ENCODE data around the gene CREB3L4. TPM values are rescaled to one million over a fixed set of nuclear protein-coding genes. Genes with fewer than 3 reads are reported as not detected.

CREB3L4 gene
- total RNA-seq, 2 donors from 2014 or later = 15.6 to 23.9 TPM

DNA sequence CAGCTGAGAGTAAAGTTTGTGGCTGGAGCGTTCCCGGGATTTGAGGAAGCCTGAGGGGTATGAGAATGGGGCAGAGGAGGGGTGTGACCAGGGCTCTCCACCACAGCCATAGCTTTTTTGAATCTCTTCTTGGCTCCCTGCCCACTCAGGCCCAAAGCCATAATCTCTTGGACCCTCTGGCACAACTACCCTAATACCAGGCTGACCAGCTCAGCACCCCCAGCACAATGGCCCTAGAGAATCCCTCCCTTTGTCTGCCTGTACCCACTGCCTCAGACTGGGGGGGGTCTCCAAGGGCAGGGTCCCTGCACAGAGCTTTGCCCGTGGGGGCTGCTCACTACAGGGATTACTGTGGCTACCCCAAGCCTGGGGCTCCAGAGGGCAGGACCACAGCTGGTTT is 28.7 kb upstream of the CREB3L4 start:
- Mint-ChIP-seq H3K27ac (no peak overlapping the region), H3K36me3 (ENCODE audit: low read depth) (peaks cover 74% of the 10 kb centered on the region), H3K27me3 (ENCODE audit: insufficient read depth) (no peaks in the 10 kb centered on the region), H3K9me3 (no peaks in the 10 kb centered on the region), H3K4me1 (no peaks in the 10 kb centered on the region), H3K4me3 (no peak overlapping the region)
- Histone ChIP-seq H3K4me3 (ENCODE audit: low read length) (no peak overlapping the region), H3K27me3 (ENCODE audit: control insufficient read depth, insufficient read depth, low read length, poor library complexity, severe bottlenecking) (no peaks in the 10 kb centered on the region), H3K4me1 (ENCODE audit: control insufficient read depth, insufficient read depth, low read length) (no peaks in the 10 kb centered on the region), H3K27ac (ENCODE audit: low read depth, low read length) (no peak overlapping the region), H3K9me3 (ENCODE audit: control insufficient read depth, low read length) (no peaks in the 10 kb centered on the region), H3K36me3 (ENCODE audit: control insufficient read depth, insufficient read depth, low read length) (peaks cover 50% of the 10 kb centered on the region), H3K9ac (ENCODE audit: extremely low read depth, low read length, poor library complexity, severe bottlenecking) (no peak overlapping the region)
- 97 to 100% methylated on average over 3 of the region's 3 CpGs for WGBS, 2 experiments (ENCODE audit: insufficient coverage in 1 of 2, insufficient read length in 1 of 2)
- TF ChIP-seq, protein P1, sequence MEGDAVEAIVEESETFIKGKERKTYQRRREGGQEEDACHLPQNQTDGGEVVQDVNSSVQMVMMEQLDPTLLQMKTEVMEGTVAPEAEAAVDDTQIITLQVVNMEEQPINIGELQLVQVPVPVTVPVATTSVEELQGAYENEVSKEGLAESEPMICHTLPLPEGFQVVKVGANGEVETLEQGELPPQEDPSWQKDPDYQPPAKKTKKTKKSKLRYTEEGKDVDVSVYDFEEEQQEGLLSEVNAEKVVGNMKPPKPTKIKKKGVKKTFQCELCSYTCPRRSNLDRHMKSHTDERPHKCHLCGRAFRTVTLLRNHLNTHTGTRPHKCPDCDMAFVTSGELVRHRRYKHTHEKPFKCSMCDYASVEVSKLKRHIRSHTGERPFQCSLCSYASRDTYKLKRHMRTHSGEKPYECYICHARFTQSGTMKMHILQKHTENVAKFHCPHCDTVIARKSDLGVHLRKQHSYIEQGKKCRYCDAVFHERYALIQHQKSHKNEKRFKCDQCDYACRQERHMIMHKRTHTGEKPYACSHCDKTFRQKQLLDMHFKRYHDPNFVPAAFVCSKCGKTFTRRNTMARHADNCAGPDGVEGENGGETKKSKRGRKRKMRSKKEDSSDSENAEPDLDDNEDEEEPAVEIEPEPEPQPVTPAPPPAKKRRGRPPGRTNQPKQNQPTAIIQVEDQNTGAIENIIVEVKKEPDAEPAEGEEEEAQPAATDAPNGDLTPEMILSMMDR (conservative IDR thresholded peaks at IDR 0.05) = no peak
- no peak for DNase-seq

DNA sequence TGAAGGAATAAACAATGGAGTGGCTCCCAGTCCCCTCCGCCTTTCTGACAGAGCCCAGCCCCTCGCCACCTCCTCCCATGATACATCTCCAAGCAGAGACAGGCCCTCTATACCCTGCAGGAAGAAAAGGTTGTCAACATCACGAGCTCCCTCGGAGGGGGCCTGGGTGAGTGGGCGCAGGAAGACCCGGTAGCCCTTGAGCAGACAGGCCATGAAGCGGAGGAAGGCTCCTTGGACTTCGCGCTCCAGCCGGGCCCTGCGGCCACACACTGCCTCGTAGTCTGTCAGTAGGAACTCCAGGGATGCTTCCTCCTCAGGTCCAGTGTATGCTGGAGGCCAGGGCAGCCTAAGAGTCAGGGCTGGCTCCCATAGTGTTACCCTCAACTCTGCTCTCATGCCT is 28.2 kb upstream of the CREB3L4 start:
- H3K9ac ChIP-seq (ENCODE audit: extremely low read depth, low read length, poor library complexity, severe bottlenecking) = no peak overlapping the region
- no peak overlapping the region for H3K4me3 ChIP-seq (ENCODE audit: low read length)
- whole genome bisulfite sequencing, 2 experiments (ENCODE audit: insufficient coverage in 1 of 2, insufficient read length in 1 of 2) = 97% methylated on average over 12 of the region's 12 CpGs
- Mint-ChIP-seq H3K4me1 (no peaks in the 10 kb centered on the region), H3K27me3 (ENCODE audit: insufficient read depth) (no peaks in the 10 kb centered on the region), H3K4me3 (no peak overlapping the region), H3K36me3 (ENCODE audit: low read depth) (peaks cover 69% of the 10 kb centered on the region), H3K9me3 (no peaks in the 10 kb centered on the region), H3K27ac (no peak overlapping the region)
- H3K9me3 ChIP-seq (ENCODE audit: control insufficient read depth, low read length) = no peaks in the 10 kb centered on the region
- H3K36me3 ChIP-seq (ENCODE audit: control insufficient read depth, insufficient read depth, low read length) = peaks cover 50% of the 10 kb centered on the region
- no peak for DNase-seq
- H3K27me3 ChIP-seq (ENCODE audit: control insufficient read depth, insufficient read depth, low read length, poor library complexity, severe bottlenecking) = no peaks in the 10 kb centered on the region
- H3K27ac ChIP-seq (ENCODE audit: low read depth, low read length) = no peak overlapping the region
- TF ChIP-seq, protein P1 (conservative IDR thresholded peaks at IDR 0.05) = no peak
- H3K4me1 ChIP-seq (ENCODE audit: control insufficient read depth, insufficient read depth, low read length) = no peaks in the 10 kb centered on the region

DNA sequence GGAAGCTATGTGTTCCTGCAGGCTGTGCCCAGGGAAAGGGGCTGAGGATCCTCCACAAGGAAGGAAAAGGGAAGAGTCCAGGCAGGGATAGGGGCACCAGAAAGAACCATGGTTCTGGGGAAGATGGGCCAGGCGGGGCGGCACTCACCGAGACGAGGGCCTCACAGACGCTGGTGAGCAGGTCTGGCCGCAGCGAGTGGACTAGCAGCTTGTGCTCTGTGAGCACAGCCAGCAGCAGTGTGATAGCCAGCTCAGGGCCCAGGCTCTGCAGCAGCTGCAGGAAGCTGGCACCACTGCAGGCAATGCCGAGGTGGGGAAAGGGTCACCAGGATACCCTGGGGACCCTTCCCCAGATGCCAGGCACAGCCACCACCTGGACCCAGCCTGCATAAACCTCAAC is 26.9 kb upstream of the CREB3L4 start:
- H3K4me1 ChIP-seq (ENCODE audit: control insufficient read depth, insufficient read depth, low read length) = no peaks in the 10 kb centered on the region
- no peak for DNase-seq
- Mint-ChIP-seq H3K27ac (no peak overlapping the region), H3K4me1 (no peaks in the 10 kb centered on the region), H3K9me3 (no peaks in the 10 kb centered on the region), H3K4me3 (no peak overlapping the region), H3K36me3 (ENCODE audit: low read depth) (peaks cover 57% of the 10 kb centered on the region), H3K27me3 (ENCODE audit: insufficient read depth) (no peaks in the 10 kb centered on the region)
- peaks cover 40% of the 10 kb centered on the region for H3K36me3 ChIP-seq (ENCODE audit: control insufficient read depth, insufficient read depth, low read length)
- WGBS, 2 experiments (ENCODE audit: insufficient coverage in 1 of 2, insufficient read length in 1 of 2) = 90 to 94% methylated on average over 7 to 8 of the region's 8 CpGs
- no peak overlapping the region for H3K4me3 ChIP-seq (ENCODE audit: low read length)
- H3K27me3 ChIP-seq (ENCODE audit: control insufficient read depth, insufficient read depth, low read length, poor library complexity, severe bottlenecking) = no peaks in the 10 kb centered on the region
- H3K9me3 ChIP-seq (ENCODE audit: control insufficient read depth, low read length) = no peaks in the 10 kb centered on the region
- no peak overlapping the region for H3K9ac ChIP-seq (ENCODE audit: extremely low read depth, low read length, poor library complexity, severe bottlenecking)
- TF ChIP-seq, protein P1 (conservative IDR thresholded peaks at IDR 0.05) = no peak
- no peak overlapping the region for H3K27ac ChIP-seq (ENCODE audit: low read depth, low read length)
